NCI-H128 (cell line): ENCODE data around the gene TMEM237.
"Not testable (repeated sequence)": the region's sequence is repeated elsewhere in the genome, so short reads cannot be mapped to it uniquely, and the experiment has no call there.

Source experiments
- DNase-seq: peaks from one replicate; lab custom pipeline; 2025; ENCODE audit not compliant: unreplicated experiment; lab: John Stamatoyannopoulos, UW

TMEM237 gene

GRCh38 chr2:201643216-201643890 lies at the start of gene TMEM237:
Gene TMEM237 (minus strand): TSS chr2:201643503. CDS start chr2:201643400, 103 bp downstream.
- no peak for DNase-seq

- DNase-seq: no peak
These were observed 41.9 kb upstream of the TMEM237 start for GRCh38 chr2:201685156-201685555.

GRCh38 chr2:201680743-201681142 lies 37.4 kb upstream of the TMEM237 start:
- DNase-seq: no peak

- no peak for DNase-seq
These were observed 35.1 kb upstream of the TMEM237 start for GRCh38 chr2:201678401-201678800.

- no peak for DNase-seq
These were observed 32.2 kb upstream of the TMEM237 start for GRCh38 chr2:201675454-201675853.

- no peak for DNase-seq
These were observed 31.5 kb upstream of the TMEM237 start for GRCh38 chr2:201674794-201675193.

- no peak for DNase-seq
These were observed 31.0 kb upstream of the TMEM237 start for GRCh38 chr2:201674298-201674697.

GRCh38 chr2:201673546-201673945 lies 30.2 kb upstream of the TMEM237 start:
- DNase-seq: no peak

- DNase-seq: not testable (repeated sequence)
These were observed 27.9 kb upstream of the TMEM237 start for GRCh38 chr2:201671205-201671604.

- no peak for DNase-seq
These were observed 26.6 kb upstream of the TMEM237 start for GRCh38 chr2:201669865-201670264.

- DNase-seq: no peak
These were observed 25.2 kb upstream of the TMEM237 start for GRCh38 chr2:201668402-201668910.

- no peak for DNase-seq
These were observed 21.0 kb upstream of the TMEM237 start for GRCh38 chr2:201664334-201664733.

- no peak for DNase-seq
These were observed 18.1 kb upstream of the TMEM237 start for GRCh38 chr2:201661366-201661765.

GRCh38 chr2:201660293-201660895 lies 17.1 kb upstream of the TMEM237 start:
- DNase-seq: no peak

- DNase-seq: no peak
These were observed 13.4 kb upstream of the TMEM237 start for GRCh38 chr2:201656740-201657139.

GRCh38 chr2:201656102-201656501 lies 12.8 kb upstream of the TMEM237 start:
- DNase-seq: no peak

- DNase-seq: no peak
These were observed 11.5 kb upstream of the TMEM237 start for GRCh38 chr2:201654616-201655384.

- no peak for DNase-seq
These were observed 9.9 kb upstream of the TMEM237 start for GRCh38 chr2:201653221-201653620.

GRCh38 chr2:201649442-201649841 lies 6.1 kb upstream of the TMEM237 start:
- no peak for DNase-seq

GRCh38 chr2:201647431-201647830 lies 4.1 kb upstream of the TMEM237 start:
- DNase-seq: no peak

GRCh38 chr2:201644001-201644400 lies 698 bp upstream of the TMEM237 start:
- no peak for DNase-seq
